ENCODE results near the gene JAGN1.

JAGN1 gene

DNA sequence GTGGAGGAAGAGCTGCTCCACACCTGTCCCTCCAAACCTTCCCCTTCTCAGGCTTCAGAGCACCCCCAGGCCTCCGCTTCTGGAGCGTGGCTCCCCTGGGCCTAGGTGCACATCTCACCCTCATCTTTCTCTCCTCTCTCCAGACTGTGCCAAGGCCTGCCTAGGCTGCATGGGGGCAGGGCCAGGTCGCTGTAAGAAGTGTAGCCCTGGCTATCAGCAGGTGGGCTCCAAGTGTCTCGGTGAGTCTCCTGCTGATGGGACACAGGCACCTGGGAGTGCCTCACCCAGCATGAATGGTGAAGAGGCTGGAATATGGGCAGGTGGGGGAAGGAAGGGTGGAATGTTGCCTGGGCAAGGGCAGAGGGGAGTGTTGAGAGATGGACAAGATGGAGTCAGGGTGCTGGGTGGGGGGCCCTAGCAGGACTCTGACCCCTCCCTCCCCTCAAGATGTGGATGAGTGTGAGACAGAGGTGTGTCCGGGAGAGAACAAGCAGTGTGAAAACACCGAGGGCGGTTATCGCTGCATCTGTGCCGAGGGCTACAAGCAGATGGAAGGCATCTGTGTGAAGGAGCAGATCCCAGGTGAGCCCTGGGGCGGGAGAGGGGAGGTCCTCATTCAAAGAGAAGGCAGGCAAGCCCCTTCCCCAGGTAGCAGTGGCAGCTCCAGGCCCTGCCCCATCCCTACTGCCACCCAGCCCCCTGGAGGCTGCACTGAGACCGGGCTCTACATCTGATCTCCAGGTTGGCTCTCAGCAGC is 52.7 kb downstream of the JAGN1 start:
- DNase-seq (ENCODE audit: low read depth) = no peak
- Histone ChIP-seq H3K27me3 (replicated peaks; ENCODE audit: control insufficient read depth, insufficient read depth, low read length) (no peaks in the 10 kb centered on the region), H3K4me1 (ENCODE audit: control insufficient read depth, insufficient read depth, low read length) (peaks cover 10% of the 10 kb centered on the region), H3K4me3 (ENCODE audit: low read length) (no peak overlapping the region), H3K36me3 (ENCODE audit: control insufficient read depth, insufficient read depth, low read length, severe bottlenecking) (peaks cover 3% of the 10 kb centered on the region), H3K9ac (ENCODE audit: low read length) (no peak overlapping the region), H3K9me3 (ENCODE audit: control insufficient read depth, low read length) (no peaks in the 10 kb centered on the region)

Measured in adipocyte (in vitro differentiated cells).